IPS DF 4.7 (cell line): ENCODE data around the gene C18orf54.
A peak's percentile ranks its signal among the peaks of the same experiment; 100 is the strongest.
"Not testable (repeated sequence)": the region's sequence is repeated elsewhere in the genome, so short reads cannot be mapped to it uniquely, and the experiment has no call there.

Experiments used
- DNase-seq: peaks from one replicate; pipeline ENCODE4 v3.0.0-alpha.2; 2013; ENCODE audit warnings: low spot score; ENCODE audit errors: extremely low read depth

Gene C18orf54

DNA sequence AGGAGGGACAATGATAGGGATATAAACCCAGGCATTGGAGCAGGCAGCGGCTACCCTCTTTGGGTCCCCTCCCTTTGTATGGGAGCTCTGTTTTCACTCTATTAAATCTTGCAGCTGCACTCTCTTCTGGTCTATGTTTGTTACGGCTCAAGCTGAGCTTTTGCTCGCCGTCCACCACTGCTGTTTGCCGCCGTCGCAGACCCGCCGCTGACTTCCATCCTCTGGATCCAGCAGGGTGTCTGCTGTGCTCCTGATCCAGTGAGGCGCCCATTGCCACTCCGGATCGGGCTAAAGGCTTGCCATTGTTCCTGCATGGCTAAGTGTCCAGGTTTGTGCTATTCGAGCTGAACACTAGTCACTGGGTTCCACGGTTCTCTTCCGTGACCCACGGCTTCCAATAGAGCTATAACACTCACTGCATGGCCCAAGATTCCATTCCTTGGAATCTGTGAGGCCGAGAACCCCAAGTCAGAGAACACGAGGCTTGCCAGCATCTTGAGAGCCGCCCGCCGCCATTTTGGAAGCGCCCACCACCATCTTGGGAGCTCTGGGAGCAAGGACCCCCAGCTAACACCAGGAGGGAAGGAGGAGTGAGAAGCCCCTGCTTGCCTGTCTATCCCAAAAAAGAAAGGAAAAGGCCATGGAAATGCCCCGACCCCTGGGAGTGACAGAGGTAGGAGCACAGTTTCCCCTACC, 29.2 kb downstream of the C18orf54 start:
- not testable (repeated sequence) for DNase-seq

DNA sequence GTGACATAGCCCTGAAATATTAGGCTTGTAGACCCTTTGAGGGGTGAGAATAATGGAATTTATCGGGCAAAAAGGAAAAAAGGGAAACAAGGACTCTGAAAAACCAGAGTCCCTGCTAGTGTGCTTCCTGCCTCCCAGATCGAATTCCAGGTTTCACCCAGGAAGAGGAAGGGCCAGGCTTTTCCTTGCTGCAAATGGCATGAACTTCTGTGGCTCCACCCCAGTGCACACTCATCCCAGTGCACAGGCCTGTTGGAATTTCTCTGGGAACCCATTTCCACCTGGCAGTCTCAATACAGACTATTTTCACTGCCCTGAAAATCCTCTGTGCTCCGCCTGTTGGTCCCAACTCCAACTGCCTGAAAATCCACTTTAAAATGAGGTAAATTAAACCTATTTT, 29.9 kb downstream of the C18orf54 start:
- no peak for DNase-seq

DNA sequence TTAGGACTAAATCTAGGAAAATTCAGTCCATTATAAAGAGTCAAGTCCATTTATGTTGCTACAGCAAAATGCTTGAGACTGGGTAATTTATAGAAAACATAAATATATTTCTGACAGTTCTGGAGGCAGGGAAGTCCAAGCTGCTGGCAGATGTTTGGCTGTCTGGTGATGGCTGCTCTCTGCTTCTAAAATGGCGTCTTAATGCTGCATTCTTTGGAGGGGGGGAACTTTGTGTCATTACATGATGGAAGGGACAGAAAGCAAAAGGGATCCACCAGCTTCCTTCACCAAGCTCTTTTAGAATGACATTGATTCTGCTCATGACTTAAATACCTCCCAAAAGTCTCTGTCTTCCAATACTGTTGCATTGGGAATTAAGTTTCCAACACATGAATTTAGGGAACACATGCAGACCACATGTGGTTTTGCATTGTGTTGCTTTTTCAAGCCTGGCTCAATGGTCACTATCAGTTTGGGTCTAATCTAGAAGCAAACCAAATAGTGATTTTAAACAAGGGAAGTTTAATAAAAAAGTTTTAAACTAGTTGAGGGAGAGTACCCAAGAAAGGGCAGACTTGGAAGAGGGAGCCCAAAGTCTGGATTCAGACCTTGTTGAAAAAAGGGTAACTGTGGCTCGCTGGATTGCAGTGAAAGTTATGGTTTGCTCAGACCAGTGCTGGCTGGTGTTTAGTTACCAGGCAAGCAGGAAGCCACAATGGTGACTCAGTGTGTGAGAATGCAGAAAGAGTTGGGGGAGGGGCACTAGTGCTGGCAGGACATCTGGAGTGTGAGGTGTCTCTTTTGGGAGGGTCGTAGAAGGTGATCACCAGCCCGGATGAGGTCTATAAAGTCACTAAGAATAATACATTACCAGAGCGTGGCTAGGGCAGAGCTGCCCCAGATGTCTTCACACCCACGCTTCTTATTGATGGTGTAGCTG, 30.8 kb downstream of the C18orf54 start:
- peak; percentile 85 for DNase-seq

DNA sequence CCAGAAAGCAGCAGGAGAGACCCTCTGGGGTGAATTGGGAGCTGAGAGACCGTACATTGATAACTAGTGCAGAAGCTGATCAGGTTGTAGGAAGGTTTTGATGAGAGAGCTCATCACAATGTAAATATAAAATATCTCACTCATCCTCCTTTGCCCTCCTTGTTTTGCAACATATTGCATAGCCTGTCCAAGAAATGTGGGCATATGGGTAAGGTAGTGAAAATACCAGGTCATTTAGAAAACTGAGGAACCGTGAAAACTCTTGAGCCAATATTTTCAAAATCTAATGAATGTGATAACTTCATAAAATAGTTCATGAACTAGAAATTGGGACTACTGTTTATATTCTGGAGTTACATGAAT, 31.4 kb downstream of the C18orf54 start:
- no peak for DNase-seq

DNA sequence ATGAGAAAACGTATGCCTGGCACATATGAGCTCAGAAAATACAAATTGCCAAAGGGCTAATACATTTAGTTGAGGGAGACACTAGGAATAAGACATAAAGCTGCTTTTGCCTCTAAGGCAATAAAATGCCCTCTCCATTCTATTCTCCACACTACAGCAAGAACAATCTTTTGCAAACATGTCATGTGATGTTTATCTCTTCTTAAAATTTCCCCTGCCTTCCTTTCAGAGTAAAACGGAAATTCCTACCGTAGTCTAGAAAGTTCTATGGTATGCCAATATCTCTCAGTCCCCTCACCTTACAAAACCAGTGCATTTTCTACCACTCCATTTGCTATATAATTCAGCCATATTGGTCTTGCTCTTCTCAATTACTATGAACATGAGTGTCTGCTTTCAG, 33.1 kb downstream of the C18orf54 start:
- no peak for DNase-seq

DNA sequence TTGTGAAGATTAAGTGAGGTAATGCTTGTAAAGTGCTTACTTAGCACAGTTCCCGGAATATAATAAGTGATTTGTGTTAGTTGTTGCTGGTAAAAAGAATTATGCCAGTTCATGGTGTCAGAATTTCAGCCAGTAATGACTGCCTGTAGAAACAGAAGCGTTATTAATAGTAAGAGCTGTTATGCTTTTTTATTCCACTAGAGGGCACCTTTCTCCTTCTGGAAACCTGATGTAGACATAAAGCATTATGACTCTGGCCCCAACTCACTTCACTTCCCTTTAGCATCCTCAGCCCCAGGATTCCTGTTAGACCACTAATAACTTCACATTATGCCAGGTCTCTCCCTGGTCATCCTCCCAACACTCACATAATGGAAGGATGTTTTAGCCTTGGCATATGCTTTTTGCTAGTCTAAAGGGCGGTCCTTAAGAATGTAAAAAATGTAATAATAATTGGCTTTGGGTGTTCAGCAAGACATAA, 34.9 kb downstream of the C18orf54 start:
- DNase-seq, result peak; percentile 60

DNA sequence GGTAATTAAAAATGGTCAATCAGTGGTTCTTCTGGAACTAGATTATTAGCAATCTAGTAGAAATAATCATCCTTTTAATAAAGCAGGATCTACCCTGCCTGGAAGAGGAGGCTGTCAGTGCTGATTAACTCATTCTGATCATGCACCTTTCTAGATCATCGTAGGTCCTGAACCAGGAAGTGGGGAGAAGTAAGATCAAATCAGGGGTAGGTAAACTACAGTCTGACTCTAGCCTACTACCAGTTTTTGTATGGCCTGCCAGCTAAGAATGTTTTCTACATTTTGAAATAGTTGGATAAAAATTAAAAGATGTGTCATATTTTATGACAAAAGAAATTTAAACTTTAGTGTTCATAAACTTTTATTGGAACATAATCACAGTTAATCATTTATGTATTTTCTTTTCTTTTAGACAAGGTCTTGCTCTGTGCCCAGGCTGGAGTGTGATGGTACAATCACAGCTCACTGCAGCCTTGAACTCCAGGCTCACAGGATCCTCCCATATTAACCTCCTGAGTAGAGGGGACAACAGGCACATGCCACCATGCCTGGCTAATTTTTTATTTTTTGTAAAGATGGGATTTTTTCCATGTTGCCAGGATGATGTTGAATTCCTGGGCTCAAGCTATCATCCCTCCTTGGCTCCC, 36.1 kb downstream of the C18orf54 start:
- DNase-seq, result no peak

DNA sequence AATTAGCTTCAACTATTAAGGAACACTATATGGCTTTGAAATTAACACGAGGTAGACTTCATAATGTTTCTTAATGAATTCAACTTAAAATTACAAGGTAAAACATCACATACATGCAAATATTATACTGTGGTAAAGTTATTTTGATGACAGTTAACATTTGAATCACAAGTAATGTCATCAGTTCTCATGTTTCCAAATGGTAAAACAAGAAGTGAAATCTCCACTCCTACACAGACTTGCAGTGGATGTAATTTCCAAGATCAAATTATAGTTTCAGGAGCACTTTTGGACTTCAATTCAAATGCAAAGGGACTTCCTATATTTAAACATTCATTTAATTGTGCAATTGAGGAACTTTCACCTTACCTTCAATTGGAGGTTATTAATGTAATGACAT, 39.1 kb downstream of the C18orf54 start:
- no peak for DNase-seq

DNA sequence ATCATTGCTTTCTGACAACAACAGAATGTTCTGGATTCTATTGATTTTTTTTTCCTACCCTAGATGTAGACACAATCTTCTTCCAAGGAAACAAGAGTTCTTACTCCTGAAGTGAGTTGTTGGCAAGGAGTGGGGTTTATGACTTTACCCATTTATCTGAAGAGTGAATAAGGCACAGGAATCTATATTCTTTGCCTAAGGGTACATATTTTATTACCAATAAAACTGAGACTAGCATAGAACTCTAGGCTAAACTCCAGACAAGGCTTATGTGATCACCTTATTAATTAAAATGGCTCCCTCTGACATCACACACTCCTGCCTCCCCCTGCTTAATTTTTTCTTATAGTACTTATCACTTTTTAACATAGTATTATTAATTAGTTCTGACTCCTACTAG, 47.6 kb downstream of the C18orf54 start:
- no peak for DNase-seq

DNA sequence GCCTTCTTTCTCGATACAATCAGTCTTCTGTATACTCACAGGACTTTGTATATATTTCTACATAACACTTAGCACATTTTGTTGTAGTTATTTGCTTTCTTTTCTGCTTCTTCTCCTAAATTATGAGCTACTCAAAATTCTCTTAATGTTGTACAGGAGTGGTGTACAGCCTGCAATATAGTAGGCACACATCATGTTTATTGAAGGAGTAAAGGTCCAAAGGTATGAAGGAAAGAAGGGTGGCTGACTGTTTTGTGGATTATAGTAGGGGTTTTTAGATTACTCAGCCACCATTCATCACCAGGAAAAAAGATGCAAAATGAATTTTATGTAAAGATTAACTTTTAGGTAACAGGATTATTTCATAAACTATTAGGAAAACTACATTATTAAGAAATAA, 54.1 kb downstream of the C18orf54 start:
- DNase-seq, result no peak

DNA sequence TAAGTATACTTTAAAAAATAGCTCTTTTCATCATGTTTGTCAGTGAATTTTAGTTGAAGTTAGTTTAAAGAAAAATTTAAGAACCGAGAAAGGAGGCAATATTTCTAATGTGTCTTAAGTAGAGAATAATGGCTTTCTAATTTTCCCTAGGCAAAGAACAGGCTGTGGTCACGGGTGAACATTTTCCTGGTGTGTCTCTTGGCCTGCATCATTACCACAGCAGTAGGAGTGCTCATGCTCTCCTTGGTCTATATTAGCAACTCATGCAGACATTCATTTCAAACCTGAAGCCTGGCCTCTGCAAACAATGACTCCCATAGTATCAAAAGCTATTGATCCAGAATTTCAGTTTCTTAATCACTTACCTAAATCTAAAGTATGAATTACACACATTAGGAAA, 57.4 kb downstream of the C18orf54 start:
- no peak for DNase-seq

DNA sequence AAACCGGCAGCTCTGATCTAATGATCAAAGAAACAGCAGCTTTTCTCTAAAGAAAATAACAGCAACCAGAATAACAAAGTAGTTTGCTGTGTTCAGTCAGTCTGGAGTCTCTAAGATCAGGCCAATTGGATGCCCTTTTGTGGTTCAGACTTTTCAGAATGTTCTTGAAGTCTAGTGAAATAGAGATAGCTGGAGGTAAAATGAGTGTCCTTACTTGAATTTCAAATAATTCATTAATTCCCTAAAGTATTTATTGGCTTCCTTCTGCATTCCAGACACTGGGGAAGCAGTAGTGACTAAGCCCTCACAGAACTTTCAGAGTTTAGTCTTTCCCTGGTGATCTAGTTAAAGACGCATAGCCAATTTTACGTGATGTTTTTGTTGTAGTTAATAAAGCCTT, 58.7 kb downstream of the C18orf54 start:
- no peak for DNase-seq

DNA sequence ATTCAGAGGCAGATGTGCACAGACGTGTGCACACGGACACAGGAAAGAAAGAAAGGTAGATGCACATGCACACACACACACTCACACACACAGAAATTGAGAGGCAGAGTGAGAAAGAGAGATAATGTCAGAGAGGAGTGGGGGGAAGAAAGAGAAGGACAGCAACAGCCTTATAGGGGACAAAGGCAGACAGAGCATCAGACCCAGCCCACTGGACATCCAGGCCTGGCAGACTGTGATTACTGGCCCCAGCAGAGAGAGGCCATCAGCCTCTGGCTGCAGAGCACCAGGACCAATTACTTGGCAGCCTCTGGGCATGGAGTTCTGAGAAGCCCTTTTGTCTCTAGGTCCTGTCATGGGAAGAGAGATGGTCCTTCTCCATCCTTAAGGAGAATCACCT, 66.1 kb downstream of the C18orf54 start:
- DNase-seq, result no peak

DNA sequence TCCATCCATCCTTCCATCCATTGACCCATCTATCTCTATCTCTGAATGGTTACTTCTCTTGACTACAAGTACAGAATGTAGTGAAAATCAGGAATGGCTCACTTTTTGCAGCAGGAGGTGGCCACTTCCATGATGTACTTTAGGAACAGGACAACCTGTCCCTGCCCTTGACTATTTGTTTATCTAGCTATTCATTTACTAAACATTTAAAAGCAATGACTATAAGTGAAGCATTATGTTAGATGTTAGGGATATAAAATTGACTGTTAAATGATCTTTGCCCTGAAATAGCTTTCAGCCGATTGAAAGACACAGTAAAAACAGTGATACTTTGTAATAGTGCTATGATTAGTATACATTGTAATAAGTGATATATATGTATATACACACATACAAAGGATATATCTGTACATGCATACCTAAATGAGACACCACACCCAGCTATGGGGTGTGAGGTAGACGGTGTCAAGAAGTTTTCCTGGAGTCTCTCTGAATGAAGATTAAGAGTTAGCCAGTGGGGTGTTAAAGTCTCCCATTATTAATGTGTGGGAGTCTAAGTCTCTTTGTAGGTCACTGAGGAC, 68.5 kb downstream of the C18orf54 start:
- DNase-seq, result no peak
